AG09309 (cell line): ENCODE data around the gene PRKCA.

Source experiments
- DNase-seq: peaks from one replicate; pipeline ENCODE4 v3.0.0-alpha.2; 2010; ENCODE audit warnings: low read depth
- H3K4me3 ChIP-seq: 2 replicates; pipeline ENCODE4 v1.5.1; 2011; ENCODE audit warnings: mild to moderate bottlenecking, low read depth, low read length, moderate library complexity; ENCODE audit not compliant: control insufficient read depth
- CTCF ChIP-seq: IDR thresholded peaks from 2 replicates; pipeline ENCODE4 v1.5.1; 2011; ENCODE audit warnings: mild to moderate bottlenecking, low read depth, low read length, inconsistent platforms; ENCODE audit not compliant: insufficient read depth, control insufficient read depth; ENCODE audit errors: missing control alignments

PRKCA gene

GRCh38 chr17:66522591-66523272 is 220.3 kb downstream of the PRKCA start:
- H3K4me3 ChIP-seq, result no peak overlapping the region
- no peak for TF ChIP-seq CTCF
- DNase-seq, result no peak

GRCh38 chr17:66523378-66524200 is 221.2 kb downstream of the PRKCA start:
- no peak for TF ChIP-seq CTCF
- DNase-seq, result no peak
- no peak overlapping the region for H3K4me3 ChIP-seq

- no peak for DNase-seq
These were observed 222.5 kb downstream of the PRKCA start for GRCh38 chr17:66524877-66525276.

GRCh38 chr17:66525338-66525737 is 222.9 kb downstream of the PRKCA start:
- H3K4me3 ChIP-seq, result no peak overlapping the region
- no peak for TF ChIP-seq CTCF
- DNase-seq, result no peak

More at GRCh38 chr17:66524877-66525276, 222.5 kb downstream of the PRKCA start:
- TF ChIP-seq CTCF, result no peak
- H3K4me3 ChIP-seq, result no peak overlapping the region

- DNase-seq, result no peak
- no peak for TF ChIP-seq CTCF
These were observed 224.4 kb downstream of the PRKCA start for GRCh38 chr17:66526827-66527226.

GRCh38 chr17:66527335-66527734 is 224.9 kb downstream of the PRKCA start:
- no peak for DNase-seq
- TF ChIP-seq CTCF, result no peak
- no peak overlapping the region for H3K4me3 ChIP-seq

More at GRCh38 chr17:66526827-66527226, 224.4 kb downstream of the PRKCA start:
- H3K4me3 ChIP-seq, result no peak overlapping the region
